Activated naive CD8-positive, alpha-beta T cell treated with anti-CD3 and anti-CD28 coated beads for 36 hours (primary cell): ENCODE data around the gene ZDHHC24. TPM values are rescaled to one million over a fixed set of nuclear protein-coding genes. Genes with fewer than 3 reads are reported as not detected.
"Not testable (repeated sequence)": the region's sequence is repeated elsewhere in the genome, so short reads cannot be mapped to it uniquely, and the experiment has no call there.

Experiments used
- DNase-seq: peaks from one replicate; pipeline ENCODE4 v3.0.0; 2021
- H3K27ac Mint-ChIP-seq: one replicate; pipeline ENCODE4 v1.8.0; 2022; ENCODE audit warnings: mild to moderate bottlenecking, moderate library complexity, mixed read lengths
- H3K27me3 Mint-ChIP-seq: one replicate; pipeline ENCODE4 v1.8.0; 2022; ENCODE audit warnings: mild to moderate bottlenecking, mixed read lengths
- H3K36me3 Mint-ChIP-seq: one replicate; pipeline ENCODE4 v1.8.0; 2021; ENCODE audit warnings: mild to moderate bottlenecking, mixed read lengths
- H3K4me1 Mint-ChIP-seq: one replicate; pipeline ENCODE4 v1.8.0; 2021; ENCODE audit warnings: mixed read lengths
- H3K4me3 Mint-ChIP-seq: one replicate; pipeline ENCODE4 v1.8.0; 2022; ENCODE audit warnings: mild to moderate bottlenecking, moderate library complexity, mixed read lengths
- H3K9me3 Mint-ChIP-seq: one replicate; pipeline ENCODE4 v1.8.0; 2022; ENCODE audit warnings: mixed read lengths
- total RNA-seq, 2 experiments: library from RNA; stranded (reverse); gene quantifications; one replicate each; pipeline ENCODE4 v1.2.3, GENCODE V29; 2021

ZDHHC24 gene
- total RNA-seq, 2 experiments from 2014 or later: 9.6 to 10.3 TPM

DNA sequence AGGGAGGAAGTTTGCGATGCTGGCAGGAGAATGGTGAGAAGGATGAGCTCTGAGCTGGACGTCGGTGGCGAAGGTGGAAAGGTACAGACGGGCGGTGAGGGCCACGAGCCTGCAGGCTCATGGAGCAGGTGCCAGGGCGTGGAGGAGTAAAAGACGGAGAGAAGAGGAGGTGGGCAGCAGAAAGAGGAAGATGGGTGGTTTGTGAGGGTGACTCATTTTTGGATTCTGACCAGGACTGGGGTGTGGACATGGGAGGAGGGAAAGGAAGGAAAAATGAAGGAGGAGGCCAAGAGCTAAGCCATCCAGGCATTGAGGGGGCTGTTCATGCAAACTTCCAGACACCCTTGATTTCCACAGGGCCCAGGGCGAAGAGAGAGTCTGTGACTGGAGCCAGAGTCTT, 3.5 kb downstream of the ZDHHC24 start:
- H3K4me3 Mint-ChIP-seq: no peak overlapping the region
- no peak overlapping the region for H3K27ac Mint-ChIP-seq
- no peak for DNase-seq
- H3K9me3 Mint-ChIP-seq: no peaks in the 10 kb centered on the region
- peaks cover under 1% of the 10 kb centered on the region for H3K36me3 Mint-ChIP-seq
- peaks cover 21% of the 10 kb centered on the region for H3K4me1 Mint-ChIP-seq
- no peaks in the 10 kb centered on the region for H3K27me3 Mint-ChIP-seq

- Mint-ChIP-seq H3K4me1 (peaks cover 21% of the 10 kb centered on the region), H3K27ac (no peak overlapping the region), H3K36me3 (peaks cover 2% of the 10 kb centered on the region), H3K4me3 (no peak overlapping the region), H3K27me3 (no peaks in the 10 kb centered on the region), H3K9me3 (no peaks in the 10 kb centered on the region)
- DNase-seq: no peak
Measured at GRCh38 chr11:66541892-66542291, 4.0 kb downstream of the ZDHHC24 start.

GRCh38 chr11:66540598-66540997, 5.2 kb downstream of the ZDHHC24 start:
- not testable (repeated sequence) for H3K36me3 Mint-ChIP-seq, DNase-seq, H3K27me3 Mint-ChIP-seq, H3K4me3 Mint-ChIP-seq, H3K27ac Mint-ChIP-seq, H3K9me3 Mint-ChIP-seq
- H3K4me1 Mint-ChIP-seq: peaks cover 19% of the 10 kb centered on the region

GRCh38 chr11:66539870-66540213, 6.0 kb downstream of the ZDHHC24 start:
- H3K9me3 Mint-ChIP-seq: no peaks in the 10 kb centered on the region
- peaks cover 2% of the 10 kb centered on the region for H3K36me3 Mint-ChIP-seq
- H3K27me3 Mint-ChIP-seq: no peaks in the 10 kb centered on the region
- H3K4me1 Mint-ChIP-seq: peaks cover 15% of the 10 kb centered on the region
- H3K27ac Mint-ChIP-seq: no peak overlapping the region
- DNase-seq: no peak
- H3K4me3 Mint-ChIP-seq: no peak overlapping the region

GRCh38 chr11:66539170-66539869, 6.5 kb downstream of the ZDHHC24 start:
- Mint-ChIP-seq H3K27ac (no peak overlapping the region), H3K9me3 (no peaks in the 10 kb centered on the region), H3K27me3 (no peaks in the 10 kb centered on the region), H3K4me3 (no peak overlapping the region), H3K4me1 (peaks cover 13% of the 10 kb centered on the region), H3K36me3 (peaks cover 2% of the 10 kb centered on the region)
- no peak for DNase-seq

DNA sequence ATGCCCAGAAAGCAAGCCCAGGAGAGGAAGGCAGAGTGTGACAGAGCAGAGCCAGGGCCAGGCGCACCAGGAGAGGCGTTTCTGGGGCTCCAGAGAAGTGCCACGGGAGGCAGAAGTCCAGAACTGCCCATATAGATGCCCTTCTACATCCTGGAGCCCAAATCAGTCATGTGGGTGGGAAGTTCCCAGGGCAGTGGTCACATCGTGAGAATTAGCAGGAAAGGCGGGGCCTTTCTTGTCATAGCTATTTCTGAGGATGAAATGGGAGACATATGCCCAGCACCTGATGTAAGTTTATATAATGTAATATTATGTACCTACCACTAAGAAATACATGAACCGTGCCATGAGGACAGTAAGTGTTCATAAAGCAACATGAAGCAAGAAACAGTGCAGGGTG, 13.1 kb downstream of the ZDHHC24 start:
- Mint-ChIP-seq H3K27me3 (no peaks in the 10 kb centered on the region), H3K27ac (no peak overlapping the region), H3K4me3 (no peak overlapping the region), H3K36me3 (peaks cover 2% of the 10 kb centered on the region), H3K4me1 (no peaks in the 10 kb centered on the region), H3K9me3 (no peaks in the 10 kb centered on the region)
- no peak for DNase-seq

- no peaks in the 10 kb centered on the region for H3K36me3 Mint-ChIP-seq
- no peaks in the 10 kb centered on the region for H3K27me3 Mint-ChIP-seq
- no peaks in the 10 kb centered on the region for H3K4me1 Mint-ChIP-seq
- H3K9me3 Mint-ChIP-seq: no peaks in the 10 kb centered on the region
- H3K4me3 Mint-ChIP-seq: no peak overlapping the region
- no peak overlapping the region for H3K27ac Mint-ChIP-seq
- DNase-seq: no peak
Measured at GRCh38 chr11:66531841-66532240, 14.0 kb downstream of the ZDHHC24 start.

GRCh38 chr11:66530927-66531709, 14.7 kb downstream of the ZDHHC24 start:
- no peak overlapping the region for H3K27ac Mint-ChIP-seq
- no peak overlapping the region for H3K4me3 Mint-ChIP-seq
- no peaks in the 10 kb centered on the region for H3K36me3 Mint-ChIP-seq
- H3K27me3 Mint-ChIP-seq: no peaks in the 10 kb centered on the region
- no peak for DNase-seq
- H3K4me1 Mint-ChIP-seq: no peaks in the 10 kb centered on the region
- no peaks in the 10 kb centered on the region for H3K9me3 Mint-ChIP-seq

GRCh38 chr11:66529655-66530054, 16.2 kb downstream of the ZDHHC24 start:
- Mint-ChIP-seq H3K4me1 (no peaks in the 10 kb centered on the region), H3K27ac (no peak overlapping the region), H3K4me3 (no peak overlapping the region), H3K9me3 (no peaks in the 10 kb centered on the region), H3K36me3 (no peaks in the 10 kb centered on the region), H3K27me3 (no peaks in the 10 kb centered on the region)
- DNase-seq: no peak

DNA sequence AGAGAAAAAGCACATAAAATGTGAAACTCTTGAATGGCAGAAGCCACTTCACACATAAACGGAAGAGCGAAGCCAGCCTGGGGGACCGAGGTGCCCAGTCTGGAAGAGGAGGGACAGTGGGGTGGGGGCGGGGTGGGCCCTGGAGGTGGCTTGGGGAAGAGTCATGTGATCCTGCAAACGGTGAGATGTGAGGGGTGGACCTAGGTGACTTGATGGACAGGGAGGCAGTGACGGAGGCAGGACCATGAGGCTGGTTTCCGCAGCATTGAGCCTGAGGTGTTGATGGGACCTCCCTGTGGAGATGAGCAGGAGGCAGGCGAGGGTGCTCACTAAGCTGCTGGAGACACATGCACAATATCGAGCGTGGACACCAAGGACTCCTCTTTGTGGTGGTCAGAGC, 16.8 kb downstream of the ZDHHC24 start:
- no peaks in the 10 kb centered on the region for H3K4me1 Mint-ChIP-seq
- H3K4me3 Mint-ChIP-seq: no peak overlapping the region
- DNase-seq: no peak
- no peaks in the 10 kb centered on the region for H3K9me3 Mint-ChIP-seq
- no peak overlapping the region for H3K27ac Mint-ChIP-seq
- H3K27me3 Mint-ChIP-seq: no peaks in the 10 kb centered on the region
- H3K36me3 Mint-ChIP-seq: no peaks in the 10 kb centered on the region

GRCh38 chr11:66524304-66525040, 21.4 kb downstream of the ZDHHC24 start:
- DNase-seq: no peak
- H3K36me3 Mint-ChIP-seq: peaks cover 14% of the 10 kb centered on the region
- H3K27me3 Mint-ChIP-seq: no peaks in the 10 kb centered on the region
- H3K27ac Mint-ChIP-seq: no peak overlapping the region
- H3K4me1 Mint-ChIP-seq: no peaks in the 10 kb centered on the region
- H3K4me3 Mint-ChIP-seq: no peak overlapping the region
- H3K9me3 Mint-ChIP-seq: no peaks in the 10 kb centered on the region

DNA sequence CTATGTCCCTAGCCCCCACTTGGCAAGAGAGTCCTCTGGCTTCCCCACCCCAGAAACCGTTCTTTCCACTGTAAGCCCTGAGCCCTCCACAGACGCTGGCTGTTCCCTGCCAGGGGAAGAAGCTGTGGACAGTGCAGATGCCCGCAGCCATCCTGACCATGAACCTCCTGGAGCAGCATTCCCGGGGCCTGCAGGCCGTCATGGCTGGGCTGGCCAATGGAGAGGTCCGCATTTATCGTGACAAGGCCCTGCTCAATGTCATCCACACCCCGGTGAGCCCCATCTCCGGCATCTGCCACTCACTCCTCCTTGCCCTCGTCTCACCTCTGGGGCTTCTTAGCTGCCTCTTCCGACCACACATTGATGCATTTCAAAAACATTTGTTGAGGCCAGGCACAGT, 22.2 kb downstream of the ZDHHC24 start:
- no peaks in the 10 kb centered on the region for H3K4me1 Mint-ChIP-seq
- no peaks in the 10 kb centered on the region for H3K9me3 Mint-ChIP-seq
- H3K27me3 Mint-ChIP-seq: no peaks in the 10 kb centered on the region
- no peak for DNase-seq
- peaks cover 16% of the 10 kb centered on the region for H3K36me3 Mint-ChIP-seq
- no peak overlapping the region for H3K4me3 Mint-ChIP-seq
- no peak overlapping the region for H3K27ac Mint-ChIP-seq

- no peaks in the 10 kb centered on the region for H3K27me3 Mint-ChIP-seq
- peak overlapping the region; percentile 25 for H3K27ac Mint-ChIP-seq
- H3K36me3 Mint-ChIP-seq: peaks cover 4% of the 10 kb centered on the region
- no peaks in the 10 kb centered on the region for H3K9me3 Mint-ChIP-seq
- no peak for DNase-seq
- H3K4me1 Mint-ChIP-seq: peaks cover 9% of the 10 kb centered on the region
- H3K4me3 Mint-ChIP-seq: peak overlapping the region; percentile 88
Measured at GRCh38 chr11:66510990-66511339, 34.9 kb downstream of the ZDHHC24 start.

GRCh38 chr11:66510271-66510989, 35.4 kb downstream of the ZDHHC24 start, which contains the start of gene BBS1:
BBS1 (plus strand) TSS chr11:66510635; CDS start chr11:66510660, 25 bp downstream.
- Mint-ChIP-seq H3K27me3 (no peaks in the 10 kb centered on the region), H3K9me3 (no peaks in the 10 kb centered on the region), H3K4me1 (peaks cover 9% of the 10 kb centered on the region), H3K4me3 (peak within 1 kb of the TSS; percentile 88), H3K36me3 (peaks cover 4% of the 10 kb centered on the region), H3K27ac (peak within 1 kb of the TSS; percentile 25)
- peak; percentile 82 for DNase-seq

- H3K27ac Mint-ChIP-seq: no peak overlapping the region
- no peaks in the 10 kb centered on the region for H3K9me3 Mint-ChIP-seq
- H3K27me3 Mint-ChIP-seq: no peaks in the 10 kb centered on the region
- H3K4me1 Mint-ChIP-seq: peaks cover 9% of the 10 kb centered on the region
- peaks cover 4% of the 10 kb centered on the region for H3K36me3 Mint-ChIP-seq
- no peak overlapping the region for H3K4me3 Mint-ChIP-seq
- DNase-seq: no peak
Measured at GRCh38 chr11:66509131-66509561, 36.7 kb downstream of the ZDHHC24 start.
